IgD-negative memory B cell (primary cell): Measurements from ENCODE around the gene MREG. TPM values are rescaled to one million over a fixed set of nuclear protein-coding genes. Genes with fewer than 3 reads are reported as not detected.
"Not testable (repeated sequence)": the region's sequence is repeated elsewhere in the genome, so short reads cannot be mapped to it uniquely, and the experiment has no call there.

Experiments
- H3K27ac Mint-ChIP-seq, 3 donors: one replicate each; pipeline ENCODE4 v1.8.0; 2020 to 2022; ENCODE audit warnings: mild to moderate bottlenecking in 3 of 3, mixed read lengths in 3 of 3, moderate library complexity in 1 of 3
- H3K27me3 Mint-ChIP-seq: one replicate; pipeline ENCODE4 v1.8.0; 2021; ENCODE audit warnings: mixed read lengths
- H3K36me3 Mint-ChIP-seq: one replicate; pipeline ENCODE4 v1.8.0; 2020; ENCODE audit warnings: mild to moderate bottlenecking, mixed read lengths
- H3K4me1 Mint-ChIP-seq, 3 donors: one replicate each; pipeline ENCODE4 v1.8.0; 2020 to 2022; ENCODE audit warnings: mixed read lengths in 3 of 3, mild to moderate bottlenecking in 1 of 3
- H3K4me3 Mint-ChIP-seq, 4 donors: one replicate each; pipeline ENCODE4 v1.8.0; 2020 to 2022; ENCODE audit warnings: mild to moderate bottlenecking in 4 of 4, mixed read lengths in 4 of 4, moderate library complexity in 3 of 4
- H3K9me3 Mint-ChIP-seq, 3 donors: one replicate each; pipeline ENCODE4 v1.8.0; 2020 to 2021; ENCODE audit warnings: mixed read lengths in 3 of 3, mild to moderate bottlenecking in 1 of 3
- polyA plus RNA-seq: library from polyadenylated mRNA; unstranded; fragments of 300-500 nt; fragmentation: Illumina TruSeq; gene quantifications from one replicate; pipeline ENCODE4 v1.2.3, GENCODE V29; 2021

Gene MREG
- polyA plus RNA-seq, 1 donor from 2014 or later = 2.4 TPM

GRCh38 chr2:215985257-215985656 is 28.1 kb downstream of the MREG start:
- H3K36me3 Mint-ChIP-seq = peaks cover 20% of the 10 kb centered on the region
- no peak overlapping the region for H3K27ac Mint-ChIP-seq
- H3K9me3 Mint-ChIP-seq = peaks cover 4 to 10% (median 4%) of the 10 kb centered on the region in 3 donors

GRCh38 chr2:215984661-215985060 is 28.7 kb downstream of the MREG start:
- Mint-ChIP-seq H3K27ac (no peak overlapping the region), H3K4me3 (no peak overlapping the region), H3K36me3 (peaks cover 18% of the 10 kb centered on the region), H3K4me1 (peaks cover 0 to 13% (median 5%) of the 10 kb centered on the region in 3 donors), H3K27me3 (no peaks in the 10 kb centered on the region), H3K9me3 (peaks cover 4 to 10% (median 4%) of the 10 kb centered on the region in 3 donors)

More at GRCh38 chr2:215985257-215985656, 28.1 kb downstream of the MREG start:
- no peak overlapping the region for H3K4me3 Mint-ChIP-seq
- no peaks in the 10 kb centered on the region for H3K27me3 Mint-ChIP-seq
- peaks cover 0 to 10% (median 5%) of the 10 kb centered on the region in 3 donors for H3K4me1 Mint-ChIP-seq

DNA sequence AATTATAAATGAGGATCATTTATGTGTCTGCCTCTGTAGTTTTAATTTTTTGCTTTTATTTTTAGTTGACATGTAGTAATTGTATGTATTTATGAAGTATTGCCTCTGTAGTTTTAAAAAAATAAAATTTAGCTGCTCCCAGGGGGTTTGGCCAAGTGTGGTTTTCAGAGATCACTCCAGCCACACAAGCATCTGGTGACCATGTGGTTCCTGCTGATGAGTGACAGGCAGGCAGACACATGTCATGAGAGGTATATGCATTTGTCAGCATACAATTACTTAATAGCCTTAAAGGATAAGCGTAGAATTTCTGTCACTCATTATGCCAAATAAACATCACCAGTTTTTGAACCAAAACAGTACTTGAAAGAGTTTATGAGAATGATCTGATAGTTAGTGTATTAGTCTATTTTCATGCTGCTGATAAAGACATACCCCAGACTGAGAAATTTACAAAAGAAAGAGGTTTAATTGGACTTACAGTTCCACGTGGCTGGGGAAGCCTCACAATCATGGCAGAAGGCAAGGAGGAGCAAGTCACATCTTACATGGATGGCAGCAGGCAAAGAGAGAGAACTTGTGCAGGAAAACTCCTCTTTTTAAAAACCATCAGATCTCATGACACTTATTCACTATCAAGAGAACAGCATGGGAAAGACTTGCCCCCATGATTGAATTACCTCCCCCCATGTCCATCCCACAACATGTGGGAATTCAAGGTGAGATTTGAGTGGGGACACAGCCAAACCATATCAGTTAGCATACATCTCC is 29.6 kb downstream of the MREG start:
- H3K27me3 Mint-ChIP-seq = no peaks in the 10 kb centered on the region
- H3K36me3 Mint-ChIP-seq = peaks cover 18% of the 10 kb centered on the region
- H3K27ac Mint-ChIP-seq = no peak overlapping the region
- H3K4me3 Mint-ChIP-seq = no peak overlapping the region
- peaks cover 4 to 10% (median 4%) of the 10 kb centered on the region in 3 donors for H3K9me3 Mint-ChIP-seq
- H3K4me1 Mint-ChIP-seq = peaks cover 0 to 14% (median 5%) of the 10 kb centered on the region in 3 donors

- Mint-ChIP-seq H3K27ac (no peak overlapping the region), H3K4me1 (peaks cover 0 to 14% (median 5%) of the 10 kb centered on the region in 3 donors), H3K9me3 (peaks cover 4 to 10% (median 4%) of the 10 kb centered on the region in 3 donors), H3K36me3 (peaks cover 18% of the 10 kb centered on the region), H3K27me3 (no peaks in the 10 kb centered on the region), H3K4me3 (no peak overlapping the region)
Measured at GRCh38 chr2:215982465-215982875, 30.9 kb downstream of the MREG start.

- Mint-ChIP-seq H3K36me3 (peaks cover 13% of the 10 kb centered on the region), H3K4me3 (no peak overlapping the region), H3K27ac (no peak overlapping the region), H3K27me3 (no peaks in the 10 kb centered on the region), H3K9me3 (peaks cover 1 to 10% (median 2%) of the 10 kb centered on the region in 3 donors), H3K4me1 (peaks cover 0 to 15% (median 5%) of the 10 kb centered on the region in 3 donors)
Measured at GRCh38 chr2:215981115-215981514, 32.2 kb downstream of the MREG start.

GRCh38 chr2:215979620-215980019 is 33.7 kb downstream of the MREG start:
- peaks cover 9% of the 10 kb centered on the region for H3K36me3 Mint-ChIP-seq

DNA sequence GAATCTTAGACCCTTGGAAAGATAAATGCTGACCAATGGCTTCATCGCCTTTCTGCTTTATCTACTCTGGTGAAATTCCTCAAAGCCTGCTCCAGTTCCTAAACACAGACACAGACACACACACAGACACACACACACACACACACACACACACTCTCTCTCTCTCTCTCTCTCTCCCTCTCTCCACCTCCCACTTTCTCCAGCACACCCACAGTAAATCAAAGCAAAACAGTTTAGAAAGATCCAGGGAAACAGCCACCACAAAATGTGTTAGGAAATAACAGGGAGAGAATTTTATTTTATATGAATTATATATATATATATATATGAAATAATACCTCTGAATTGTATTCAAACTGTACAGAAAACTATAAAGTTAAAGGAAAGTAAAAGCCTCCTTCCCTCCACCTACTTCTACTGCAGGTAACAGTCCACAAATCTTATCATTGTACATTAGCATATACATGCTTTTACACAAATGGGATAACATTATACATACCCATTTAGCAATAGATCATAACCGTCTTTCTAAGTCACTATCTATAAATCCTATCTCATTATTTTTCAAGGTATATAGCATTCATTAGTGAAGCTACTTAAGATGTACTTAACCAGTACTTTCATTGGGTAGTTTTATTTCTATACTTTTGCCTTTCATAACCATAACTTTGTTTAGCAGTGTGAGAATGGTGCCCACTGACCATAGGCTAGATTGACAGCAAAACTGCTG is 38.5 kb downstream of the MREG start:
- H3K36me3 Mint-ChIP-seq = peaks cover 10% of the 10 kb centered on the region
- no peak overlapping the region for H3K27ac Mint-ChIP-seq
- H3K4me3 Mint-ChIP-seq = no peak overlapping the region
- peaks cover 0 to 3% (median 0%) of the 10 kb centered on the region in 3 donors for H3K9me3 Mint-ChIP-seq
- peaks cover 1% of the 10 kb centered on the region for H3K27me3 Mint-ChIP-seq
- peaks cover 0 to 6% (median 4%) of the 10 kb centered on the region in 3 donors for H3K4me1 Mint-ChIP-seq

More at GRCh38 chr2:215979620-215980019, 33.7 kb downstream of the MREG start:
- Mint-ChIP-seq H3K27me3 (no peaks in the 10 kb centered on the region), H3K27ac (no peak overlapping the region), H3K4me3 (peak overlapping the region in 1 of 4 donors; percentile 29), H3K4me1 (peaks cover 0 to 15% (median 8%) of the 10 kb centered on the region in 3 donors), H3K9me3 (peaks cover 1 to 10% (median 2%) of the 10 kb centered on the region in 3 donors)

GRCh38 chr2:215973954-215974699 is 39.2 kb downstream of the MREG start:
- peak overlapping the region in 1 of 3 donors; percentile 42 for H3K27ac Mint-ChIP-seq
- peaks cover 10% of the 10 kb centered on the region for H3K36me3 Mint-ChIP-seq

DNA sequence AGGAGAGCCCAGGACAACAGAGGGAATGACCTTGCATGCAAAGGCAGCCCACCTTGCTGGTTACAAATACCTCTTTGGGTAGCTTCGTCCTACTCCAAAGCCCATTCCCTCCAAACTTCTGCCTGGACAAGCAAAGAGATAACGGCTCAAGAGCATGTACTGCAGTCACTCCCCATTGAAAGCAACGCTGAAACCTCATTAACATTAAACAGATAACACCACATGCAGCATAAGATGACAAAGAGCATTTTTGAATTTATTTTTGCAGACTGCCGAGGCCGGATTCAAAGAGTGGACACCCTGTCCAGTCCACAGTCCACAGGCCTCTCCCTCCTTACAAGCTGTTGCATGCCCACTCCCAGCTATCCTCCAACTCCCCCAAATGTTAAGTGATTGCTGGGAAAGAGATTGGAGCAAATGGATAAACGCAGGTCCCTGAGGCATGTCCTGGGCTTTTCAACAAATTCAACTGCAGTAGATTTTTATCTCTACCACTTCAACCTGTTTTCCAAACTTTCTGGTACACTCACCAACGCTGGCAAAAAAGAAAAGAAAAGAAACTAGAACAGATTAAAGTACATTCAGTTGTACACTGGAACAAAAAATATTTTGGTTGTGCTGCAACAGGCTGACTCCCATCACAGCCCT is 40.1 kb downstream of the MREG start:
- Mint-ChIP-seq H3K27me3 (peaks cover 1% of the 10 kb centered on the region), H3K36me3 (peaks cover 10% of the 10 kb centered on the region), H3K4me1 (peaks cover 0 to 10% (median 5%) of the 10 kb centered on the region in 3 donors), H3K27ac (no peak overlapping the region), H3K9me3 (peaks cover 0 to 3% (median 0%) of the 10 kb centered on the region in 3 donors), H3K4me3 (no peak overlapping the region)

More at GRCh38 chr2:215973954-215974699, 39.2 kb downstream of the MREG start:
- no peak overlapping the region for H3K4me3 Mint-ChIP-seq
- H3K4me1 Mint-ChIP-seq = peaks cover 0 to 7% (median 4%) of the 10 kb centered on the region in 3 donors
- H3K9me3 Mint-ChIP-seq = peaks cover 0 to 3% (median 0%) of the 10 kb centered on the region in 3 donors
- H3K27me3 Mint-ChIP-seq = peaks cover 1% of the 10 kb centered on the region

DNA sequence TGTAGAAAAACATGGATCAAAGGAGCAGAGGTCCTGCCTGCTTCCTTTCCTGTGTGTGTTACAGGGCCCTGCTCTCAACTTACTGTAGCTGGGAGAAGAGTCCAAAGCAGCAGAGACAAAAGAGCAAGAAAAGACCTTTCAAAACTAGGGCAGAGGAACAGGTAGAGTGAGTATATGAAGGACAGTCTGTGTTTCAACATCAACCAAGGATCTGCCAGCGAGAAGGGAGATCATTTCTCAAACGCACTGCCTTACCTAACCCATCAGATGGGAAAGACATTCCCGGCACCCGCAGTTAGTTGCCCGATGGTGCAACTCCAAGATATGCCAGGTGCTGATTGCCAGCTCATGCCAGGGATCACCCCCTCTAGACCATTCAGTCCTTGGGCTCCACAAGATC is 41.7 kb downstream of the MREG start:
- peaks cover 10% of the 10 kb centered on the region for H3K36me3 Mint-ChIP-seq

GRCh38 chr2:215970894-215971293 is 42.5 kb downstream of the MREG start:
- H3K27me3 Mint-ChIP-seq, H3K36me3 Mint-ChIP-seq, H3K27ac Mint-ChIP-seq, H3K9me3 Mint-ChIP-seq: not testable (repeated sequence)
- Mint-ChIP-seq H3K4me3 (peak overlapping the region in 1 of 4 donors; percentile 27), H3K4me1 (peaks cover 0 to 11% (median 8%) of the 10 kb centered on the region in 3 donors)

More for the DNA sequence above, 41.7 kb downstream of the MREG start:
- Mint-ChIP-seq H3K4me3 (no peak overlapping the region), H3K4me1 (peaks cover 0 to 11% (median 7%) of the 10 kb centered on the region in 3 donors), H3K9me3 (peaks cover 0 to 3% (median 0%) of the 10 kb centered on the region in 3 donors), H3K27ac (no peak overlapping the region), H3K27me3 (peaks cover 1% of the 10 kb centered on the region)

- Mint-ChIP-seq H3K9me3 (peaks cover 0 to 3% (median 0%) of the 10 kb centered on the region in 3 donors), H3K27me3 (peaks cover 1% of the 10 kb centered on the region), H3K4me3 (no peak overlapping the region), H3K27ac (no peak overlapping the region), H3K36me3 (peaks cover 8% of the 10 kb centered on the region), H3K4me1 (peaks cover 0 to 11% (median 8%) of the 10 kb centered on the region in 3 donors)
Measured at GRCh38 chr2:215970425-215970824, 42.9 kb downstream of the MREG start.

DNA sequence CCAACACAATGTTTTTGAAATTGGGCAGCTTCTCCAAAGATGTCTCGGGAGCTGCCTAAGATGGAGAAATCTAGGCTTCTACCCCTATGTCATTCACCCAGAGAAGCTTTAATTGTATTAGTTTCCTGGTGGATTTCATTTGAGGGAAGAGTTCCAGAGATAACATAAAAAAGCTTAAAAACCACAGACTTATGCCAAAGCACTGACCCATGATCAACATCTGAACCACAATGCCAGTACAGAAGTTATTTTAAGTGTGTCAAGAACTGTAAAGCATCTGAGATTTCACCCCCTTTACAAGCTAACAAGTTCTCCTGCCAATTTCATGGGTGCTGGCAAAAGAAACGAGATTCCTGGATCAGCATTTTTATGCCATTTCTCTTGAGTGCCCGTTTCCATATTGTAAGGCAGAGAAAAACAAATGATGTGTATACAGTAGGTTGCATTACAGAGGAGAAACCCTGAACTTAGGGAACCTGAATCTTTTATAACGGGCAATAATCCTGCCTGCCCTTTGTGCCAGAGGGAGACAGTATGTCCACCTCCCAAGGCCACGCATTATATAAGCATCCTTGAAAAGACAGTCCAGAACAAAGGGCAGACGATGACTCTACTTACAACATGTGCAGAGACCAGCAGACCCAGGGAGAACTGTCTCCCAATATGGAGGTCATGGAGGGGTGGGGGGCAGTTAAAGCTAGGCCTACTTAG is 44.1 kb downstream of the MREG start:
- Mint-ChIP-seq H3K9me3 (peaks cover 0 to 3% (median 0%) of the 10 kb centered on the region in 3 donors), H3K36me3 (peaks cover 11% of the 10 kb centered on the region), H3K27ac (no peak overlapping the region), H3K4me3 (no peak overlapping the region), H3K4me1 (peaks cover 0 to 8% (median 7%) of the 10 kb centered on the region in 3 donors), H3K27me3 (peaks cover 1% of the 10 kb centered on the region)
